HepG2 (cell line): Measurements from ENCODE around the gene AGRN. TPM values are rescaled to one million over a fixed set of nuclear protein-coding genes. Genes with fewer than 3 reads are reported as not detected.

Experiments
- BCL6 ChIP-seq: IDR thresholded peaks from 2 replicates; pipeline ENCODE4 v1.6.1; 2016; ENCODE audit warnings: missing genetic modification reagents, missing compliant biosample characterization
- CEBPG ChIP-seq: IDR thresholded peaks from 2 replicates; pipeline ENCODE4 v1.6.1; 2016
- CENPBD1 ChIP-seq: sonication (generic); formaldehyde crosslinking; IDR thresholded peaks from 2 replicates; pipeline ENCODE4 v1.8.0; 2022; ENCODE audit warnings: missing genetic modification reagents, low read depth, mild to moderate bottlenecking, borderline replicate concordance
- ETS1 ChIP-seq: sonication (generic); formaldehyde crosslinking; IDR thresholded peaks from 2 replicates; pipeline ENCODE4 v1.4.0; 2020; ENCODE audit warnings: missing genetic modification reagents
- FOXK2 ChIP-seq: fragments of 450-650 bp; IDR thresholded peaks from 2 replicates; pipeline ENCODE4 v1.6.1; 2016
- JDP2 ChIP-seq: sonication (generic); formaldehyde crosslinking; IDR thresholded peaks from 2 replicates; pipeline ENCODE4 v1.8.1; 2022; ENCODE audit warnings: missing genetic modification reagents, borderline replicate concordance
- KDM5B ChIP-seq: sonication (generic); formaldehyde crosslinking; IDR thresholded peaks from 2 replicates; pipeline ENCODE4 v1.4.0; 2020; ENCODE audit warnings: missing genetic modification reagents, mild to moderate bottlenecking, borderline replicate concordance
- MED1 ChIP-seq: sonication (generic); formaldehyde crosslinking; IDR thresholded peaks from 2 replicates; pipeline ENCODE4 v1.4.0; 2020; ENCODE audit warnings: missing genetic modification reagents
- NFATC3 ChIP-seq: sonication (generic); formaldehyde crosslinking; IDR thresholded peaks from 2 replicates; pipeline ENCODE4 v1.5.1; 2020; ENCODE audit warnings: mild to moderate bottlenecking, missing genetic modification reagents
- RBAK ChIP-seq: sonication (generic); formaldehyde crosslinking; IDR thresholded peaks from 2 replicates; pipeline ENCODE4 v1.5.1; 2020; ENCODE audit warnings: mild to moderate bottlenecking, missing genetic modification reagents
- SATB2 ChIP-seq: sonication (generic); formaldehyde crosslinking; IDR thresholded peaks from 2 replicates; pipeline ENCODE4 v1.5.0; 2020; ENCODE audit warnings: missing genetic modification reagents
- SKIL ChIP-seq: sonication (generic); formaldehyde crosslinking; IDR thresholded peaks from 2 replicates; pipeline ENCODE4 v1.8.0; 2022; ENCODE audit warnings: missing genetic modification reagents, mild to moderate bottlenecking, moderate library complexity, borderline replicate concordance
- SRSF9 ChIP-seq: fragments of 200-400 bp; formaldehyde crosslinking; IDR thresholded peaks from 2 replicates; pipeline ENCODE4 v1.6.1; 2018; ENCODE audit warnings: borderline replicate concordance, mild to moderate bottlenecking, low read depth, low read length; ENCODE audit not compliant: insufficient read depth, poor library complexity, severe bottlenecking
- TAF15 ChIP-seq: fragments of 200-400 bp; formaldehyde crosslinking; IDR thresholded peaks from one replicate; pipeline ENCODE4 v1.6.1; 2018; ENCODE audit warnings: mild to moderate bottlenecking, low read depth, low read length; ENCODE audit not compliant: poor library complexity, severe bottlenecking
- TEF ChIP-seq: sonication (generic); formaldehyde crosslinking; IDR thresholded peaks from 2 replicates; pipeline ENCODE4 v1.5.0; 2020; ENCODE audit warnings: missing genetic modification reagents
- ZC3H4 ChIP-seq: sonication (generic); formaldehyde crosslinking; IDR thresholded peaks from 2 replicates; pipeline ENCODE4 v1.4.0; 2020; ENCODE audit warnings: missing genetic modification reagents, borderline replicate concordance
- ZNF230 ChIP-seq: sonication (generic); formaldehyde crosslinking; IDR thresholded peaks from 2 replicates; pipeline ENCODE4 v1.4.0; 2020; ENCODE audit warnings: mild to moderate bottlenecking, missing genetic modification reagents
- ZNF251 ChIP-seq: sonication (generic); formaldehyde crosslinking; IDR thresholded peaks from 2 replicates; pipeline ENCODE4 v1.9.0; 2021; ENCODE audit warnings: mild to moderate bottlenecking, missing genetic modification reagents
- ZNF253 ChIP-seq: sonication (generic); formaldehyde crosslinking; IDR thresholded peaks from 2 replicates; pipeline ENCODE4 v1.8.0; 2022; ENCODE audit warnings: mild to moderate bottlenecking, missing genetic modification reagents, borderline replicate concordance
- ZNF343 ChIP-seq: sonication (generic); formaldehyde crosslinking; IDR thresholded peaks from 2 replicates; pipeline ENCODE4 v1.4.0; 2020; ENCODE audit warnings: mild to moderate bottlenecking, missing genetic modification reagents
- ZNF501 ChIP-seq: sonication (generic); formaldehyde crosslinking; IDR thresholded peaks from 2 replicates; pipeline ENCODE4 v1.5.1; 2020; ENCODE audit warnings: mild to moderate bottlenecking, moderate library complexity, missing genetic modification reagents
- ZNF652 ChIP-seq: IDR thresholded peaks from 2 replicates; pipeline ENCODE4 v1.6.1; 2016; ENCODE audit warnings: low read depth, borderline replicate concordance
- ZNF703 ChIP-seq: sonication (generic); formaldehyde crosslinking; IDR thresholded peaks from 2 replicates; pipeline ENCODE4 v1.5.1; 2020; ENCODE audit warnings: missing genetic modification reagents, mild to moderate bottlenecking, moderate library complexity, borderline replicate concordance
- ZNF800 ChIP-seq: sonication (generic); formaldehyde crosslinking; IDR thresholded peaks from 2 replicates; pipeline ENCODE4 v1.4.0; 2020; ENCODE audit warnings: missing genetic modification reagents
- polyA plus RNA-seq, 8 experiments: library from polyadenylated mRNA; depleted of rRNA in 3 of 8; stranded (reverse) in 7 of 8; unstranded in 1 of 8; fragments of >200 nt; fragmentation: Illumina TruSeq in 4 of 8; extraction: Trizol in 4 of 8; gene quantifications; 2 replicates each; pipeline versions ENCODE4 v1.2.1 to v1.2.3, GENCODE V29; 2011 to 2016; ENCODE audit warnings: low read depth in 4 of 8, missing spikeins in 1 of 8, mixed read lengths in 1 of 8; ENCODE audit not compliant: insufficient read depth in 1 of 8
- total RNA-seq, 5 experiments: library from RNA; depleted of rRNA; stranded (reverse); fragments of >200 nt; fragmentation: Illumina TruSeq; extraction: Trizol; gene quantifications; 2 replicates each; pipeline ENCODE4 v1.2.3, GENCODE V29; 2016; ENCODE audit warnings: low read depth in 1 of 5

The AGRN gene
- total and polyA plus RNA-seq, 2 of the 13 experiments (the other 11 are each of a cell fraction or from before 2014, with no cell fraction given): 29.8 to 65.2 TPM

- no peak for TF ChIP-seq TEF (CRISPR knock-in tag)
- TF ChIP-seq ZNF652 (CRISPR knock-in tag): no peak
- TF ChIP-seq ZNF251: 0 out of 2 replicates have a peak, but pooled peaks have one; percentile 10
- no peak for TF ChIP-seq ZC3H4 (CRISPR knock-in tag)
- no peak for TF ChIP-seq SATB2 (CRISPR knock-in tag)
- TF ChIP-seq TAF15: no peak
- no peak for TF ChIP-seq KDM5B
- no peak for TF ChIP-seq BCL6 (CRISPR knock-in tag)
- no peak for TF ChIP-seq SKIL (CRISPR knock-in tag)
- TF ChIP-seq ZNF253 (CRISPR knock-in tag): no peak
- TF ChIP-seq ZNF343 (CRISPR knock-in tag): no peak
- TF ChIP-seq CENPBD1 (CRISPR knock-in tag): no peak
- no peak for TF ChIP-seq ZNF800
- no peak; the same call in 1 of the 2 replicates for TF ChIP-seq ZNF230 (CRISPR knock-in tag)
- no peak for TF ChIP-seq SRSF9
- no peak for TF ChIP-seq CEBPG
- TF ChIP-seq NFATC3: no peak
- TF ChIP-seq MED1: 0 out of 2 replicates have a peak, but pooled peaks have one; percentile 22
- TF ChIP-seq ZNF703 (CRISPR knock-in tag): no peak
- no peak for TF ChIP-seq ETS1
- TF ChIP-seq RBAK (CRISPR knock-in tag): no peak
- no peak for TF ChIP-seq JDP2 (CRISPR knock-in tag)
- no peak for TF ChIP-seq FOXK2
- no peak for TF ChIP-seq ZNF501 (CRISPR knock-in tag)
These were observed 50.1 kb downstream of the AGRN start (continued) for GRCh38 chr1:1069711-1070676.
